Measurements from ENCODE around the gene STX16. TPM values are rescaled to one million over a fixed set of nuclear protein-coding genes. Genes with fewer than 3 reads are reported as not detected.

The STX16 gene
- total and polyA plus RNA-seq, 9 of the 15 experiments (the other 6 are each of a cell fraction or from before 2014, with no cell fraction given): 4.4 to 43.5 (median 14.7) TPM

- H4K20me1 ChIP-seq (replicated peaks; ENCODE audit: control insufficient read depth, insufficient read depth, low read length): no peaks in the 10 kb centered on the region
- TF ChIP-seq THRAP3 (IDR thresholded peaks at IDR 0.05; ENCODE audit: borderline replicate concordance) (no peak), KHSRP (IDR thresholded peaks at IDR 0.05) (no peak), SLC30A9 (CRISPR knock-in tag; IDR thresholded peaks at IDR 0.05) (no peak), CSDE1 (IDR thresholded peaks at IDR 0.05) (no peak), MCM5 (IDR thresholded peaks at IDR 0.05; ENCODE audit: low read depth) (no peak), SIX5 (IDR thresholded peaks at IDR 0.05; ENCODE audit: borderline replicate concordance in 1 of 2, insufficient read depth in 1 of 2, low read depth in 1 of 2, low read length in 2 of 2) (no peak), NFIX (CRISPR knock-in tag; IDR thresholded peaks at IDR 0.05; ENCODE audit: low read depth) (no peak), ELF1 (tag; IDR thresholded peaks at IDR 0.05) (no peak), MAX (CRISPR knock-in tag; IDR thresholded peaks at IDR 0.05) (no peak), MXD1 (CRISPR knock-in tag; IDR thresholded peaks at IDR 0.05; ENCODE audit: borderline replicate concordance, poor library complexity, severe bottlenecking) (no peak), MIER1 (IDR thresholded peaks at IDR 0.05; ENCODE audit: low read depth) (no peak), KLF10 (CRISPR knock-in tag; IDR thresholded peaks at IDR 0.05) (no peak), ETV6 (IDR thresholded peaks at IDR 0.05; ENCODE audit: borderline replicate concordance in 1 of 2, low read depth in 2 of 2, low read length in 1 of 2) (no peak), ETV6 (CRISPR knock-in tag; IDR thresholded peaks at IDR 0.05; ENCODE audit: borderline replicate concordance) (no peak), HDAC3 (IDR thresholded peaks at IDR 0.05; ENCODE audit: borderline replicate concordance, partially characterized antibody) (no peak)
- TF ChIP-seq, protein P1, sequence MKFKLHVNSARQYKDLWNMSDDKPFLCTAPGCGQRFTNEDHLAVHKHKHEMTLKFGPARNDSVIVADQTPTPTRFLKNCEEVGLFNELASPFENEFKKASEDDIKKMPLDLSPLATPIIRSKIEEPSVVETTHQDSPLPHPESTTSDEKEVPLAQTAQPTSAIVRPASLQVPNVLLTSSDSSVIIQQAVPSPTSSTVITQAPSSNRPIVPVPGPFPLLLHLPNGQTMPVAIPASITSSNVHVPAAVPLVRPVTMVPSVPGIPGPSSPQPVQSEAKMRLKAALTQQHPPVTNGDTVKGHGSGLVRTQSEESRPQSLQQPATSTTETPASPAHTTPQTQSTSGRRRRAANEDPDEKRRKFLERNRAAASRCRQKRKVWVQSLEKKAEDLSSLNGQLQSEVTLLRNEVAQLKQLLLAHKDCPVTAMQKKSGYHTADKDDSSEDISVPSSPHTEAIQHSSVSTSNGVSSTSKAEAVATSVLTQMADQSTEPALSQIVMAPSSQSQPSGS (CRISPR knock-in tag; IDR thresholded peaks at IDR 0.05): no peak
- TF ChIP-seq, protein P2, sequence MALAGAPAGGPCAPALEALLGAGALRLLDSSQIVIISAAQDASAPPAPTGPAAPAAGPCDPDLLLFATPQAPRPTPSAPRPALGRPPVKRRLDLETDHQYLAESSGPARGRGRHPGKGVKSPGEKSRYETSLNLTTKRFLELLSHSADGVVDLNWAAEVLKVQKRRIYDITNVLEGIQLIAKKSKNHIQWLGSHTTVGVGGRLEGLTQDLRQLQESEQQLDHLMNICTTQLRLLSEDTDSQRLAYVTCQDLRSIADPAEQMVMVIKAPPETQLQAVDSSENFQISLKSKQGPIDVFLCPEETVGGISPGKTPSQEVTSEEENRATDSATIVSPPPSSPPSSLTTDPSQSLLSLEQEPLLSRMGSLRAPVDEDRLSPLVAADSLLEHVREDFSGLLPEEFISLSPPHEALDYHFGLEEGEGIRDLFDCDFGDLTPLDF (CRISPR knock-in tag; IDR thresholded peaks at IDR 0.05): no peak
- H3K27me3 ChIP-seq (ENCODE audit: control insufficient read depth in 2 of 2, insufficient read depth in 2 of 2, low read length in 2 of 2): no peaks in the 10 kb centered on the region
- no peak for FAIRE-seq
- H2AFZ ChIP-seq (ENCODE audit: low read depth, low read length): no peak overlapping the region
- H3K4me3 ChIP-seq: no peak overlapping the region
- H3K9ac ChIP-seq (ENCODE audit: insufficient read depth in 1 of 2, low read depth in 2 of 2, low read length in 2 of 2): no peak overlapping the region
- DNase-seq (ENCODE audit: extremely low read depth in 1 of 4, low spot score in 3 of 4): no peak
- no peak for ATAC-seq
- WGBS (ENCODE audit: insufficient coverage, low coverage, missing lambda C conversion rate): 73% methylated on average over 9 of the region's 11 CpGs
- ChIA-PET CTCF (ENCODE audit: low intra/inter-chr PET ratio) (no interaction called here), POLR2A (interaction anchor here (0.5 to 1.5 kb wide), 4 partner anchors 12 to 242 kb away, joined by 3 to 4 read pairs (median 3); no protein-coding TSS in a partner anchor)
- intact Hi-C loops (cut with micrococcal nuclease): no loop called here
- no peak overlapping the region for H3K4me2 ChIP-seq (ENCODE audit: insufficient read depth, low read length)
- H3K36me3 ChIP-seq (ENCODE audit: control insufficient read depth, insufficient read depth, low read length): no peaks in the 10 kb centered on the region; the same call in 2 of the 3 replicates
- H3K9me1 ChIP-seq (ENCODE audit: control insufficient read depth, insufficient read depth, low read length): peaks cover 5% of the 10 kb centered on the region
- BruUV-seq (replicated peaks): no TSS peak
- in situ Hi-C loops (cut with MboI): no loop called here
- peaks cover 3 to 27% of the 10 kb centered on the region in 2 experiments; a peak in 3 of 5 replicates for H3K4me1 ChIP-seq (replicated peaks in 1 of 2; ENCODE audit: control insufficient read depth in 2 of 2, insufficient read depth in 2 of 2, low read length in 2 of 2)
- H3K9me3 ChIP-seq (replicated peaks; ENCODE audit: control insufficient read depth, insufficient read depth, low read depth, low read length): no peaks in the 10 kb centered on the region
- no peaks in the 10 kb centered on the region for H3K79me2 ChIP-seq (ENCODE audit: control insufficient read depth, insufficient read depth, low read length)
- no peak overlapping the region for H3K27ac ChIP-seq (ENCODE audit: extremely low read depth, low read depth, low read length)
Measured at GRCh38 chr20:58700823-58701222, 49.7 kb downstream of the STX16 start.
